Measurements from ENCODE around the gene RALBP1. TPM values are rescaled to one million over a fixed set of nuclear protein-coding genes. Genes with fewer than 3 reads are reported as not detected.

RALBP1 gene
- polyA plus RNA-seq, 1 donor (not counting 4 experiments of a cell fraction or from before 2014, with no cell fraction given), result 47.6 TPM

DNA sequence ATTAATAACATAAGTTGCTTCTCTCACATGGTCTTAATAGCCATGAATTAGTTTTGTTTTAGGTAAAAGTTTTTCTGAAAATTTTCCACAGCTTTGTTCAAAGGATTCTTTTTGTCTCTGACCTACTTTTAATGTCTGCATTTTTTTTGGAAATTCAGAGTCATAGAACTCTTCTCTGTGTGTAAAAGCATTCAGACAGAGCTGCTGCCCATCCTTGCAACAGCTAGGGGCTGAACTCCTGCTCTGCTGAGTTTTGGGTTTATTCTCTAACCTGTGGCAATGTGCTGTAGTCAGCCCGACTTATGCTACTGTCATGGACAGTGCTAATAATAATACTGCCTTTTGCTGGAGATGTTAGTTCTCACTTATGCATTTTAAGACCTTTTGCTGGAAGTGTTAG lies 44.1 kb downstream of the RALBP1 start:
- no peak for DNase-seq (ENCODE audit: low read depth, low spot score)
- Histone ChIP-seq H3K27me3 (ENCODE audit: control insufficient read depth, extremely low read depth, insufficient read depth, low read length) (no peaks in the 10 kb centered on the region), H3K79me2 (ENCODE audit: control insufficient read depth, insufficient read depth, low read length) (no peaks in the 10 kb centered on the region), H3K4me2 (ENCODE audit: control insufficient read depth, extremely low read depth, insufficient read depth, low read depth, low read length) (no peak overlapping the region), H4K20me1 (ENCODE audit: control insufficient read depth, extremely low read depth, insufficient read depth, low read length) (no peaks in the 10 kb centered on the region), H3K27ac (ENCODE audit: control insufficient read depth, insufficient read depth, low read length) (no peak overlapping the region), H3K9me3 (ENCODE audit: control insufficient read depth, low read depth, low read length) (no peaks in the 10 kb centered on the region), H3K4me3 (ENCODE audit: control insufficient read depth in 2 of 3, extremely low read depth in 1 of 3, insufficient read depth in 2 of 3, low read depth in 1 of 3, low read length in 3 of 3) (no peak overlapping the region), H3K4me1 (ENCODE audit: control insufficient read depth, extremely low read depth, insufficient read depth, low read length) (no peaks in the 10 kb centered on the region), H2AFZ (ENCODE audit: control insufficient read depth, low read length) (no peak overlapping the region), H3K9ac (ENCODE audit: control insufficient read depth, extremely low read depth, insufficient read depth, low read length) (no peak overlapping the region), H3K9me1 (ENCODE audit: control insufficient read depth, extremely low read depth, insufficient read depth, low read length) (no peaks in the 10 kb centered on the region), H3K36me3 (ENCODE audit: control insufficient read depth in 2 of 2, extremely low read depth in 1 of 2, insufficient read depth in 2 of 2, low read length in 2 of 2) (peaks cover 4 to 9% of the 10 kb centered on the region in 2 experiments)
- no peak for TF ChIP-seq EZH2 (IDR thresholded peaks at IDR 0.05; ENCODE audit: low read length)
- TF ChIP-seq, protein P1, sequence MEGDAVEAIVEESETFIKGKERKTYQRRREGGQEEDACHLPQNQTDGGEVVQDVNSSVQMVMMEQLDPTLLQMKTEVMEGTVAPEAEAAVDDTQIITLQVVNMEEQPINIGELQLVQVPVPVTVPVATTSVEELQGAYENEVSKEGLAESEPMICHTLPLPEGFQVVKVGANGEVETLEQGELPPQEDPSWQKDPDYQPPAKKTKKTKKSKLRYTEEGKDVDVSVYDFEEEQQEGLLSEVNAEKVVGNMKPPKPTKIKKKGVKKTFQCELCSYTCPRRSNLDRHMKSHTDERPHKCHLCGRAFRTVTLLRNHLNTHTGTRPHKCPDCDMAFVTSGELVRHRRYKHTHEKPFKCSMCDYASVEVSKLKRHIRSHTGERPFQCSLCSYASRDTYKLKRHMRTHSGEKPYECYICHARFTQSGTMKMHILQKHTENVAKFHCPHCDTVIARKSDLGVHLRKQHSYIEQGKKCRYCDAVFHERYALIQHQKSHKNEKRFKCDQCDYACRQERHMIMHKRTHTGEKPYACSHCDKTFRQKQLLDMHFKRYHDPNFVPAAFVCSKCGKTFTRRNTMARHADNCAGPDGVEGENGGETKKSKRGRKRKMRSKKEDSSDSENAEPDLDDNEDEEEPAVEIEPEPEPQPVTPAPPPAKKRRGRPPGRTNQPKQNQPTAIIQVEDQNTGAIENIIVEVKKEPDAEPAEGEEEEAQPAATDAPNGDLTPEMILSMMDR (optimal IDR thresholded peaks at IDR 0.05 in 1 of 3, IDR thresholded peaks at IDR 0.05 in 1 of 3, conservative IDR thresholded peaks at IDR 0.05 in 1 of 3; ENCODE audit: extremely low read depth in 1 of 3, insufficient read depth in 2 of 3, low read length in 3 of 3), result no peak
- FAIRE-seq, result no peak
- dilution Hi-C loops (cut with MboI; ENCODE audit: extremely low pct_ligation_motif_present, low sequenced_read_pairs), result no loop called here

DNA sequence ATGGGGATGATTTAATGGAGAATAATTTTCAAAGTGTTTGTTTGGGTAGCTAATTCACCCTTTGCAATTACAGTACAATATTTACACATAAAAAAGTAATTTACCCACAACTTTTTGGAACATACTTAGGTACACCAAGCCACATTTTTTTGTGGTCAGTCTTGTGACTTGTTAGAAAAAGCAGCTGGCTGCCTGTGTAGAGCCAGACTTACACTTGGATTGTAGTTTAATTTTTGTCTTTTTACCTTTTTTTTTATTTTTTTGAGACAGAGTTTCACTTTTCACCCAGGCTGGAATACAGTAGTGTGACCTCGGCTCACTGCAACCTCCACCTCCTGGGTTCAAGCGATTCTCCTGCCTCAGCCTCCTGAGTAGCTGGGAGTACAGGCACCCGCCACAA lies 45.4 kb downstream of the RALBP1 start:
- Histone ChIP-seq H3K36me3 (ENCODE audit: control insufficient read depth in 2 of 2, extremely low read depth in 1 of 2, insufficient read depth in 2 of 2, low read length in 2 of 2) (peaks cover 7 to 9% of the 10 kb centered on the region in 2 experiments), H3K9me1 (ENCODE audit: control insufficient read depth, extremely low read depth, insufficient read depth, low read length) (no peaks in the 10 kb centered on the region), H2AFZ (ENCODE audit: control insufficient read depth, low read length) (no peak overlapping the region), H3K4me2 (ENCODE audit: control insufficient read depth, extremely low read depth, insufficient read depth, low read depth, low read length) (no peak overlapping the region), H3K27ac (ENCODE audit: control insufficient read depth, insufficient read depth, low read length) (no peak overlapping the region), H3K27me3 (ENCODE audit: control insufficient read depth, extremely low read depth, insufficient read depth, low read length) (no peaks in the 10 kb centered on the region), H3K79me2 (ENCODE audit: control insufficient read depth, insufficient read depth, low read length) (no peaks in the 10 kb centered on the region), H3K9me3 (ENCODE audit: control insufficient read depth, low read depth, low read length) (no peaks in the 10 kb centered on the region), H4K20me1 (ENCODE audit: control insufficient read depth, extremely low read depth, insufficient read depth, low read length) (no peaks in the 10 kb centered on the region), H3K9ac (ENCODE audit: control insufficient read depth, extremely low read depth, insufficient read depth, low read length) (no peak overlapping the region), H3K4me1 (ENCODE audit: control insufficient read depth, extremely low read depth, insufficient read depth, low read length) (no peaks in the 10 kb centered on the region), H3K4me3 (ENCODE audit: control insufficient read depth in 2 of 3, extremely low read depth in 1 of 3, insufficient read depth in 2 of 3, low read depth in 1 of 3, low read length in 3 of 3) (no peak overlapping the region)
- dilution Hi-C loops (cut with MboI; ENCODE audit: extremely low pct_ligation_motif_present, low sequenced_read_pairs), result no loop called here
- TF ChIP-seq, protein P1 (optimal IDR thresholded peaks at IDR 0.05 in 1 of 3, IDR thresholded peaks at IDR 0.05 in 1 of 3, conservative IDR thresholded peaks at IDR 0.05 in 1 of 3; ENCODE audit: extremely low read depth in 1 of 3, insufficient read depth in 2 of 3, low read length in 3 of 3), result no peak
- no peak for TF ChIP-seq EZH2 (IDR thresholded peaks at IDR 0.05; ENCODE audit: low read length)
- no peak for DNase-seq (ENCODE audit: low read depth, low spot score)
- no peak for FAIRE-seq
